Measurements from ENCODE around the gene FARP1.

FARP1 gene

GRCh38 chr13:98504371-98504963 lies 361.6 kb downstream of the FARP1 start:
- no peak overlapping the region for H3K4me3 ChIP-seq (ENCODE audit: low read depth, low read length)
- in situ Hi-C loops (cut with HindIII; ENCODE audit: low sequenced_read_pairs) = no loop called here
- no peak for TF ChIP-seq CTCF (IDR thresholded peaks at IDR 0.05; ENCODE audit: low read depth, low read length, missing control alignments)
- no peak for DNase-seq (ENCODE audit: low read depth)
